NCI-H748 (cell line): Measurements from ENCODE around the gene RIPK1.

Experiments used
- DNase-seq: peaks from one replicate; lab custom pipeline; 2025; ENCODE audit not compliant: unreplicated experiment; lab: John Stamatoyannopoulos, UW

Gene RIPK1

GRCh38 chr6:3079682-3080081, 11.4 kb downstream of the RIPK1 start:
- no peak for DNase-seq

GRCh38 chr6:3081960-3082359, 13.7 kb downstream of the RIPK1 start:
- no peak for DNase-seq

- no peak for DNase-seq
These were observed 16.8 kb downstream of the RIPK1 start for GRCh38 chr6:3085074-3085473.

GRCh38 chr6:3086282-3086946, 18.1 kb downstream of the RIPK1 start:
- DNase-seq = no peak

GRCh38 chr6:3088446-3088845, 20.2 kb downstream of the RIPK1 start:
- no peak for DNase-seq

GRCh38 chr6:3088968-3089367, 20.7 kb downstream of the RIPK1 start:
- DNase-seq = no peak

- no peak for DNase-seq
These were observed 21.7 kb downstream of the RIPK1 start for GRCh38 chr6:3090013-3090412.

- no peak for DNase-seq
These were observed 26.5 kb downstream of the RIPK1 start for GRCh38 chr6:3094815-3095214.

GRCh38 chr6:3102875-3103274, 34.6 kb downstream of the RIPK1 start:
- DNase-seq = no peak

GRCh38 chr6:3108746-3109414, 40.6 kb downstream of the RIPK1 start:
- no peak for DNase-seq

- DNase-seq = no peak
These were observed 41.5 kb downstream of the RIPK1 start for GRCh38 chr6:3109761-3110160.

GRCh38 chr6:3114377-3114776, 46.1 kb downstream of the RIPK1 start:
- no peak for DNase-seq

- no peak for DNase-seq
These were observed 49.6 kb downstream of the RIPK1 start for GRCh38 chr6:3117912-3118352.

- DNase-seq = peak; percentile 98
These were observed 50.2 kb downstream of the RIPK1 start, which contains the start of gene BPHL for GRCh38 chr6:3118353-3119039. Gene BPHL, plus strand, starts transcription at chr6:3118711. Its CDS starts 30 bp downstream, at chr6:3118741.

- no peak for DNase-seq
These were observed 50.9 kb downstream of the RIPK1 start for GRCh38 chr6:3119040-3119723.

- DNase-seq = no peak
These were observed 52.4 kb downstream of the RIPK1 start for GRCh38 chr6:3120765-3121089.

- DNase-seq = no peak
These were observed 54.5 kb downstream of the RIPK1 start for GRCh38 chr6:3122823-3123182.

- no peak for DNase-seq
These were observed 56.4 kb downstream of the RIPK1 start for GRCh38 chr6:3124667-3125066.

GRCh38 chr6:3125815-3126214, 57.5 kb downstream of the RIPK1 start:
- DNase-seq = no peak

- DNase-seq = no peak
These were observed 60.2 kb downstream of the RIPK1 start for GRCh38 chr6:3128356-3129108.

- DNase-seq = no peak
These were observed 63.4 kb downstream of the RIPK1 start for GRCh38 chr6:3131695-3132094.
